Endodermal cell (in vitro differentiated cells): ENCODE results near the gene SELENON. TPM values are rescaled to one million over a fixed set of nuclear protein-coding genes. Genes with fewer than 3 reads are reported as not detected.

Experiments
- DNase-seq: peaks from one replicate; pipeline ENCODE4 v3.0.0-alpha.2; 2017
- H3K27ac ChIP-seq: 2 replicates; pipeline ENCODE4 v1.5.1; 2013; ENCODE audit warnings: mild to moderate bottlenecking, low read depth, low read length, moderate library complexity
- H3K27me3 ChIP-seq: 2 replicates; pipeline ENCODE4 v1.6.1; 2013; ENCODE audit warnings: mild to moderate bottlenecking, low read length, moderate library complexity; ENCODE audit not compliant: insufficient read depth, control insufficient read depth, poor library complexity, severe bottlenecking
- H3K36me3 ChIP-seq: 2 replicates; pipeline ENCODE4 v1.7.0; 2013; ENCODE audit warnings: mild to moderate bottlenecking, low read length, moderate library complexity; ENCODE audit not compliant: control insufficient read depth, insufficient read depth
- H3K4me1 ChIP-seq: one replicate; pipeline ENCODE4 v1.7.0; 2013; ENCODE audit warnings: low read length; ENCODE audit not compliant: control insufficient read depth, insufficient read depth
- H3K4me3 ChIP-seq: 2 replicates; pipeline ENCODE4 v1.5.1; 2013; ENCODE audit warnings: mild to moderate bottlenecking, low read length, moderate library complexity
- H3K9ac ChIP-seq: 2 replicates; pipeline ENCODE4 v1.6.1; 2013; ENCODE audit warnings: mild to moderate bottlenecking, low read length, moderate library complexity; ENCODE audit not compliant: poor library complexity, severe bottlenecking; ENCODE audit errors: extremely low read depth
- H3K9me3 ChIP-seq: 2 replicates; pipeline ENCODE4 v1.6.1; 2013; ENCODE audit warnings: mild to moderate bottlenecking, low read length, moderate library complexity; ENCODE audit not compliant: control insufficient read depth
- H3K27ac Mint-ChIP-seq: 2 replicates; pipeline ENCODE4 v1.8.0; 2020; ENCODE audit warnings: mixed read lengths
- H3K27me3 Mint-ChIP-seq: 2 replicates; pipeline ENCODE4 v1.8.0; 2021; ENCODE audit warnings: mild to moderate bottlenecking, mixed read lengths; ENCODE audit not compliant: insufficient read depth
- H3K36me3 Mint-ChIP-seq: 2 replicates; pipeline ENCODE4 v1.8.0; 2020; ENCODE audit warnings: low read depth, mixed read lengths
- H3K4me1 Mint-ChIP-seq: 2 replicates; pipeline ENCODE4 v1.8.0; 2020; ENCODE audit warnings: mixed read lengths
- H3K4me3 Mint-ChIP-seq: 2 replicates; pipeline ENCODE4 v1.8.0; 2020; ENCODE audit warnings: mild to moderate bottlenecking, moderate library complexity, mixed read lengths
- H3K9me3 Mint-ChIP-seq: 2 replicates; pipeline ENCODE4 v1.8.0; 2020; ENCODE audit warnings: mild to moderate bottlenecking, mixed read lengths
- WGBS, 2 experiments: methylation state at CpG; one replicate each; pipeline versions ENCODE4 v1.1.5 to v1.1.7; 2013; ENCODE audit warnings: missing lambda C conversion rate in 2 of 2, mixed read lengths in 1 of 2; ENCODE audit not compliant: insufficient coverage in 1 of 2, insufficient read length in 1 of 2; 5-methylcytosine and 5-hydroxymethylcytosine counted together
- total RNA-seq, 2 donors: library from RNA; stranded (reverse); fragmentation: NEBNext Ultra II Directional in 1 of 2; extraction: Animal tissue kit (Norgen Biotek cat#: 25700) in 1 of 2; gene quantifications; 2 replicates in 1 of 2; 3 replicates in 1 of 2; pipeline ENCODE4 v1.2.1, GENCODE V29; 2021
- TF ChIP-seq, protein P1 (sequence below): fragments of 200-600 bp; sonication (generic); conservative IDR thresholded peaks from 2 replicates; pipeline ENCODE4 v1.5.0; 2021; ENCODE audit warnings: antibody characterized with exemption, mild to moderate bottlenecking

Gene SELENON
- total RNA-seq, 2 donors from 2014 or later = 91.2 to 93.3 TPM

GRCh38 chr1:25768999-25769398 is 31.0 kb upstream of the SELENON start:
- H3K4me1 ChIP-seq = peaks cover 9% of the 10 kb centered on the region
- H3K27ac Mint-ChIP-seq = no peak overlapping the region
- 86 to 100% methylated on average over 1 to 2 of the region's 2 CpGs for WGBS, 2 experiments

DNA sequence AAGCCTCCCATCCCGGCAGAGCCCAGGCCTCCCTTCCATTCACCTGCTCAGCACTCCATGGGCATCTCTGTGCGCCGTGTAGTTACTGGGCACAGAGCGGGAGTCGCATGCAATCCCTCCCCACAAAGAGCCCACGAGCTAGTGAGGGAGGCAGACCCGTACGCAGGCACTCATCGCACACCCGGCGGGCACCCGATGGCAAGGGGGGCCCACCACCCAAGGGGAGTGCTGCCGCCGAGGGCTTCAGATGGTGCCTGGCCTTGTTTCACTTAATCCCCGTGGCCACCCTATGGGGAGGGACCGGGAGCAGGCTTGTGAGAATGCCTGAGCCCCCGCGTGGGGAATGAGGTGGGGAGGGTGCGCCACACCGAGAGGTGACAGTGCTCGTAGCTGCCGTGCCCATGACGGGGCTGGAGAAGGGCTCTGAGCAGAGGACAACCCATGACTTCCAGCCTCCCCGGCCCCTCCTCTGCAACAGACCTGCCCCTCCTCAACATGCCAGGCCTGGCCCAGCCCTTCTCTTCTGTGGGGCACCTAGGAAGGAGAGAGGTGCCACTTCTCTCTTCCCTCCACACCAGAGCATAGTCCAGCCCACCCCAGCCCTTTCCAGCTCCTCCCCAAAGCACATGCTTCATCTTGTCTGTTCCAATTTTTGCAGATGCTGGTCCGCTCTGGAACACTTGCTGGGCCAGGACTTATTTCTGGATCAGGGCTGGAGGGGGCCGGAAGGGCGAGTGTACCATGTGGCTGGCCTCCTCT is 30.2 kb upstream of the SELENON start:
- Mint-ChIP-seq H3K36me3 (no peaks in the 10 kb centered on the region), H3K27ac (no peak overlapping the region), H3K4me3 (no peak overlapping the region), H3K9me3 (no peaks in the 10 kb centered on the region), H3K4me1 (peaks cover 41% of the 10 kb centered on the region), H3K27me3 (no peaks in the 10 kb centered on the region)
- no peaks in the 10 kb centered on the region for H3K27me3 ChIP-seq
- H3K27ac ChIP-seq = no peak overlapping the region
- no peaks in the 10 kb centered on the region for H3K9me3 ChIP-seq
- H3K4me3 ChIP-seq = no peak overlapping the region
- no peak for DNase-seq
- H3K9ac ChIP-seq = no peak overlapping the region
- H3K36me3 ChIP-seq = no peaks in the 10 kb centered on the region
- TF ChIP-seq, protein P1, sequence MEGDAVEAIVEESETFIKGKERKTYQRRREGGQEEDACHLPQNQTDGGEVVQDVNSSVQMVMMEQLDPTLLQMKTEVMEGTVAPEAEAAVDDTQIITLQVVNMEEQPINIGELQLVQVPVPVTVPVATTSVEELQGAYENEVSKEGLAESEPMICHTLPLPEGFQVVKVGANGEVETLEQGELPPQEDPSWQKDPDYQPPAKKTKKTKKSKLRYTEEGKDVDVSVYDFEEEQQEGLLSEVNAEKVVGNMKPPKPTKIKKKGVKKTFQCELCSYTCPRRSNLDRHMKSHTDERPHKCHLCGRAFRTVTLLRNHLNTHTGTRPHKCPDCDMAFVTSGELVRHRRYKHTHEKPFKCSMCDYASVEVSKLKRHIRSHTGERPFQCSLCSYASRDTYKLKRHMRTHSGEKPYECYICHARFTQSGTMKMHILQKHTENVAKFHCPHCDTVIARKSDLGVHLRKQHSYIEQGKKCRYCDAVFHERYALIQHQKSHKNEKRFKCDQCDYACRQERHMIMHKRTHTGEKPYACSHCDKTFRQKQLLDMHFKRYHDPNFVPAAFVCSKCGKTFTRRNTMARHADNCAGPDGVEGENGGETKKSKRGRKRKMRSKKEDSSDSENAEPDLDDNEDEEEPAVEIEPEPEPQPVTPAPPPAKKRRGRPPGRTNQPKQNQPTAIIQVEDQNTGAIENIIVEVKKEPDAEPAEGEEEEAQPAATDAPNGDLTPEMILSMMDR = no peak
- peaks cover 9% of the 10 kb centered on the region for H3K4me1 ChIP-seq
- WGBS, 2 experiments = 95 to 97% methylated on average over 5 to 27 of the region's 27 CpGs

More at GRCh38 chr1:25768999-25769398, 31.0 kb upstream of the SELENON start:
- Mint-ChIP-seq H3K4me3 (no peak overlapping the region), H3K9me3 (no peaks in the 10 kb centered on the region), H3K36me3 (no peaks in the 10 kb centered on the region), H3K27me3 (no peaks in the 10 kb centered on the region), H3K4me1 (peaks cover 34% of the 10 kb centered on the region)
- H3K4me3 ChIP-seq = no peak overlapping the region
- TF ChIP-seq, protein P1 = no peak
- no peak for DNase-seq
- no peak overlapping the region for H3K27ac ChIP-seq
- H3K27me3 ChIP-seq = no peaks in the 10 kb centered on the region
- H3K9me3 ChIP-seq = no peaks in the 10 kb centered on the region
- H3K36me3 ChIP-seq = no peaks in the 10 kb centered on the region
- no peak overlapping the region for H3K9ac ChIP-seq

DNA sequence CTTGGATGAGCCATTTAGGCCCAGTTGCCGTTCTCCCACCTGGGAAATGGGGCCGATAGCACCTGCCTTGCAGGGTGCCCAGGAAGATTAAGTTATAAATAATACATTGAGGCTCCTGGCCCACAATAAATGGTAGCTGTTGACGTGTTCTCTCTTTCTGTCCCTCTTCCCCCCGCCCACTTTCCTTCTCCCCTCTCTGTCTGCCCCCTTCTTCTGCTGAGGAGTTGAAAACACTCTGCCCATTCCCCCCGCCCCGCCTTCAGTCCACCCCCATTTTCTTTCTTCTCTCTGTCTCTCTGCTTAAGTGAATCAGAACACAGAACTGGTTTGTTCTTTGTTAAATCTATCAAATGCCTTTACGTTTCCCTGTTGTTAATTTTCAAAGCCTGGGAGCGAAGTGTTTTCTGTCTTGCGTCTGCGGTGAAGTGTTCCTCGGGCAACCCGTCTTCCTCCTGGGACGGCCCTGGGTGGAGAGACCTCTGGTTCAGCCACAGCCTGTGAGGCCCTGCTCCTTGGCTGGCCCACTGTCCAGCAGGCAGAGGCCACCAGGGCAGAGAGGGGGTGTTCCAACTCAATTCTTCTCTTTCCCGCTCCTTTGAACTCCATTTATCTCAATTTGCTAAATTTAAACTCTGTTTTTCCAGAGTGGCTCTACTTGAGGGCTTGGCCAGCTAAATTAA is 29.3 kb upstream of the SELENON start:
- TF ChIP-seq, protein P1 = no peak
- no peak overlapping the region for H3K9ac ChIP-seq
- no peak overlapping the region for H3K4me3 ChIP-seq
- Mint-ChIP-seq H3K27me3 (no peaks in the 10 kb centered on the region), H3K4me3 (no peak overlapping the region), H3K4me1 (peaks cover 46% of the 10 kb centered on the region), H3K27ac (no peak overlapping the region), H3K9me3 (no peaks in the 10 kb centered on the region), H3K36me3 (no peaks in the 10 kb centered on the region)
- peak overlapping the region; percentile 90 for H3K27ac ChIP-seq
- H3K36me3 ChIP-seq = no peaks in the 10 kb centered on the region
- no peak for DNase-seq
- peaks cover 9% of the 10 kb centered on the region for H3K4me1 ChIP-seq
- no peaks in the 10 kb centered on the region for H3K27me3 ChIP-seq
- 72 to 90% methylated on average over 8 to 14 of the region's 14 CpGs for WGBS, 2 experiments
- H3K9me3 ChIP-seq = no peaks in the 10 kb centered on the region
